SK-N-MC (cell line): Measurements from ENCODE around the gene TAPT1.

ENCODE experiments used
- EZH2 ChIP-seq: fragments of 200-600 bp; sonication (generic); IDR thresholded peaks from one replicate; pipeline ENCODE4 v1.6.1; 2017; ENCODE audit warnings: antibody characterized with exemption
- FOXP2 ChIP-seq: optimal IDR thresholded peaks from 2 replicates; pipeline ENCODE3; 2011; ENCODE audit warnings: mild to moderate bottlenecking, moderate library complexity; ENCODE audit not compliant: insufficient read depth; ENCODE audit errors: extremely low read length, control extremely low read depth
- POLR2AphosphoS5 ChIP-seq: IDR thresholded peaks from 2 replicates; pipeline ENCODE4 v1.6.1; 2012; ENCODE audit warnings: mild to moderate bottlenecking, low read depth, low read length, borderline replicate concordance

GRCh38 chr4:16269240-16269639 is 43.0 kb upstream of the TAPT1 start:
- TF ChIP-seq POLR2AphosphoS5: no peak
- no peak for TF ChIP-seq EZH2
- TF ChIP-seq FOXP2: no peak
